HG03280 (cell line): ENCODE results near the gene TGFBR3L.
"Not testable (repeated sequence)": the region's sequence is repeated elsewhere in the genome, so short reads cannot be mapped to it uniquely, and the experiment has no call there.

ENCODE experiments used
- ATAC-seq: cut with Tn5 transposase; IDR thresholded peaks from one replicate; pipeline ENCODE4 v1.9.1; 2021; ENCODE audit warnings: mild to moderate bottlenecking, moderate library complexity; ENCODE audit not compliant: unreplicated experiment

Gene TGFBR3L

GRCh38 chr19:7879111-7879807 is 35.4 kb upstream of the TGFBR3L start:
- ATAC-seq, result no peak

GRCh38 chr19:7879836-7880235 is 34.8 kb upstream of the TGFBR3L start:
- no peak for ATAC-seq

- ATAC-seq, result no peak
Observed at GRCh38 chr19:7881910-7882309, 32.7 kb upstream of the TGFBR3L start.

- ATAC-seq, result no peak
Observed at GRCh38 chr19:7883105-7883504, 31.5 kb upstream of the TGFBR3L start.

- no peak for ATAC-seq
Observed at GRCh38 chr19:7883796-7884570, 30.6 kb upstream of the TGFBR3L start.

GRCh38 chr19:7885818-7886217 is 28.8 kb upstream of the TGFBR3L start:
- no peak for ATAC-seq

- ATAC-seq, result no peak
Observed at GRCh38 chr19:7887408-7888144, 27.1 kb upstream of the TGFBR3L start.

GRCh38 chr19:7888145-7888825 is 26.3 kb upstream of the TGFBR3L start, which contains the start of gene LRRC8E:
Gene LRRC8E, plus strand, starts transcription at chr19:7888510. Its CDS starts 7,094 bp downstream, at chr19:7895604.
- ATAC-seq, result no peak

- ATAC-seq, result no peak
Observed at GRCh38 chr19:7888826-7889217, 25.8 kb upstream of the TGFBR3L start.

GRCh38 chr19:7893362-7894101 is 21.1 kb upstream of the TGFBR3L start:
- not testable (repeated sequence) for ATAC-seq

- no peak for ATAC-seq
Observed at GRCh38 chr19:7894612-7895309, 19.9 kb upstream of the TGFBR3L start.

- ATAC-seq, result no peak
Observed at GRCh38 chr19:7895565-7895964, 19.1 kb upstream of the TGFBR3L start.

GRCh38 chr19:7897292-7897691 is 17.3 kb upstream of the TGFBR3L start:
- no peak for ATAC-seq

GRCh38 chr19:7898967-7899366 is 15.7 kb upstream of the TGFBR3L start:
- ATAC-seq, result no peak

- no peak for ATAC-seq
Observed at GRCh38 chr19:7899751-7900378, 14.8 kb upstream of the TGFBR3L start.

GRCh38 chr19:7900401-7900870 is 14.2 kb upstream of the TGFBR3L start:
- no peak for ATAC-seq

- ATAC-seq, result no peak
Observed at GRCh38 chr19:7900931-7901330, 13.7 kb upstream of the TGFBR3L start.

GRCh38 chr19:7901337-7901736 is 13.3 kb upstream of the TGFBR3L start:
- ATAC-seq, result no peak

GRCh38 chr19:7902796-7903243 is 11.8 kb upstream of the TGFBR3L start:
- ATAC-seq, result no peak
